ENCODE data around the gene ZNF778.
"Not testable (repeated sequence)": the region's sequence is repeated elsewhere in the genome, so short reads cannot be mapped to it uniquely, and the experiment has no call there.

The ZNF778 gene

GRCh38 chr16:89183463-89183862 is 34.0 kb upstream of the ZNF778 start:
- no peak for DNase-seq (ENCODE audit: low spot score)

- no peak for DNase-seq (ENCODE audit: low spot score)
Measured at GRCh38 chr16:89183975-89184676, 33.4 kb upstream of the ZNF778 start.

- no peak for DNase-seq (ENCODE audit: low spot score)
Measured at GRCh38 chr16:89184677-89184932, 32.9 kb upstream of the ZNF778 start.

GRCh38 chr16:89184933-89185794 is 32.3 kb upstream of the ZNF778 start:
- peak; percentile 64 for DNase-seq (ENCODE audit: low spot score)

GRCh38 chr16:89185887-89186592 is 31.5 kb upstream of the ZNF778 start:
- not testable (repeated sequence) for DNase-seq (ENCODE audit: low spot score)

- not testable (repeated sequence) for DNase-seq (ENCODE audit: low spot score)
Measured at GRCh38 chr16:89186593-89187031, 30.9 kb upstream of the ZNF778 start.

- no peak for DNase-seq (ENCODE audit: low spot score)
Measured at GRCh38 chr16:89187032-89187769, 30.3 kb upstream of the ZNF778 start.

GRCh38 chr16:89187770-89188392 is 29.6 kb upstream of the ZNF778 start:
- DNase-seq (ENCODE audit: low spot score) = no peak

GRCh38 chr16:89188471-89189357 is 28.8 kb upstream of the ZNF778 start:
- not testable (repeated sequence) for DNase-seq (ENCODE audit: low spot score)

- DNase-seq (ENCODE audit: low spot score) = no peak
Measured at GRCh38 chr16:89189358-89190025, 28.0 kb upstream of the ZNF778 start.

- no peak for DNase-seq (ENCODE audit: low spot score)
Measured at GRCh38 chr16:89190150-89190958, 27.1 kb upstream of the ZNF778 start.

GRCh38 chr16:89191033-89191900 is 26.2 kb upstream of the ZNF778 start:
- no peak for DNase-seq (ENCODE audit: low spot score)

- DNase-seq (ENCODE audit: low spot score) = no peak
Measured at GRCh38 chr16:89191901-89192185, 25.7 kb upstream of the ZNF778 start.

- DNase-seq (ENCODE audit: low spot score) = not testable (repeated sequence)
Measured at GRCh38 chr16:89192186-89192955, 25.1 kb upstream of the ZNF778 start.

- DNase-seq (ENCODE audit: low spot score) = no peak
Measured at GRCh38 chr16:89192956-89193575, 24.4 kb upstream of the ZNF778 start.

GRCh38 chr16:89193576-89194293 is 23.8 kb upstream of the ZNF778 start:
- no peak for DNase-seq (ENCODE audit: low spot score)
